Effector CD8-positive, alpha-beta T cell (primary cell): ENCODE measurements around the gene PLPPR1.
"Not testable (repeated sequence)": the region's sequence is repeated elsewhere in the genome, so short reads cannot be mapped to it uniquely, and the experiment has no call there.

Source experiments
- DNase-seq: peaks from one replicate; lab custom pipeline; 2025; lab: John Stamatoyannopoulos, UW

The PLPPR1 gene

GRCh38 chr9:101275769-101276250, 247.3 kb downstream of the PLPPR1 start:
- no peak for DNase-seq

GRCh38 chr9:101291043-101291442, 262.5 kb downstream of the PLPPR1 start:
- not testable (repeated sequence) for DNase-seq

GRCh38 chr9:101299901-101300300, 271.4 kb downstream of the PLPPR1 start:
- no peak for DNase-seq

GRCh38 chr9:101307051-101307450, 278.5 kb downstream of the PLPPR1 start:
- DNase-seq = no peak

- DNase-seq = no peak
Observed at GRCh38 chr9:101307524-101308213, 279.1 kb downstream of the PLPPR1 start.

GRCh38 chr9:101309139-101309538, 280.6 kb downstream of the PLPPR1 start:
- DNase-seq = no peak

- no peak for DNase-seq
Observed at GRCh38 chr9:101311191-101311590, 282.7 kb downstream of the PLPPR1 start.

GRCh38 chr9:101311758-101312420, 283.4 kb downstream of the PLPPR1 start:
- no peak for DNase-seq

- DNase-seq = no peak
Observed at GRCh38 chr9:101312661-101313060, 284.1 kb downstream of the PLPPR1 start.

GRCh38 chr9:101315112-101315450, 286.6 kb downstream of the PLPPR1 start:
- no peak for DNase-seq

- no peak for DNase-seq
Observed at GRCh38 chr9:101317735-101318134, 289.2 kb downstream of the PLPPR1 start.

GRCh38 chr9:101323129-101323528, 294.6 kb downstream of the PLPPR1 start:
- DNase-seq = no peak

- no peak for DNase-seq
Observed at GRCh38 chr9:101324245-101324804, 295.8 kb downstream of the PLPPR1 start.

- DNase-seq = no peak
Observed at GRCh38 chr9:101325053-101325452, 296.5 kb downstream of the PLPPR1 start.

GRCh38 chr9:101326035-101326434, 297.5 kb downstream of the PLPPR1 start:
- DNase-seq = no peak

GRCh38 chr9:101326501-101326900, 298.0 kb downstream of the PLPPR1 start:
- no peak for DNase-seq

- not testable (repeated sequence) for DNase-seq
Observed at GRCh38 chr9:101327422-101327909, 298.9 kb downstream of the PLPPR1 start.

- no peak for DNase-seq
Observed at GRCh38 chr9:101332362-101332761, 303.8 kb downstream of the PLPPR1 start.

GRCh38 chr9:101333490-101333889, 305.0 kb downstream of the PLPPR1 start:
- DNase-seq = no peak

GRCh38 chr9:101333926-101334702, 305.6 kb downstream of the PLPPR1 start:
- DNase-seq = no peak

- no peak for DNase-seq
Observed at GRCh38 chr9:101336091-101336490, 307.6 kb downstream of the PLPPR1 start.

GRCh38 chr9:101337237-101337636, 308.7 kb downstream of the PLPPR1 start:
- no peak for DNase-seq
